ENCODE results near the gene KIRREL1. TPM values are rescaled to one million over a fixed set of nuclear protein-coding genes. Genes with fewer than 3 reads are reported as not detected.
A peak's percentile ranks its signal among the peaks of the same experiment; 100 is the strongest.

The KIRREL1 gene
- total RNA-seq, 4 donors from 2014 or later = 34.1 to 102 (median 57.4) TPM

GRCh38 chr1:158011714-158012113 is 18.3 kb downstream of the KIRREL1 start:
- peak in 1 of 2 donors; percentile 52 for DNase-seq
- peaks cover 24 to 27% of the 10 kb centered on the region in 2 donors for H3K4me1 ChIP-seq
- intact Hi-C loops (cut with DNase I; ENCODE audit: low total_unique reads) = no loop called here

GRCh38 chr1:158013840-158014730 is 20.6 kb downstream of the KIRREL1 start:
- peak overlapping the region; percentile 93 to 99 for H3K27ac ChIP-seq
- H3K36me3 ChIP-seq = no peaks in the 10 kb centered on the region
- no peak for DNase-seq
- peaks cover 9 to 16% of the 10 kb centered on the region in 2 donors for H3K4me1 ChIP-seq
- intact Hi-C loops (cut with DNase I; ENCODE audit: low total_unique reads) = no loop called here
- H3K4me3 ChIP-seq = no peak overlapping the region
- no peaks in the 10 kb centered on the region for H3K9me3 ChIP-seq
- no peak for TF ChIP-seq CTCF (IDR thresholded peaks at IDR 0.05)
- TF ChIP-seq POLR2A (IDR thresholded peaks at IDR 0.05) = no peak
- no peaks in the 10 kb centered on the region for H3K27me3 ChIP-seq

More at GRCh38 chr1:158011714-158012113, 18.3 kb downstream of the KIRREL1 start:
- Histone ChIP-seq H3K4me3 (no peak overlapping the region), H3K36me3 (no peaks in the 10 kb centered on the region), H3K27ac (peak overlapping the region; percentile 93 to 99), H3K9me3 (no peaks in the 10 kb centered on the region), H3K27me3 (no peaks in the 10 kb centered on the region)
- TF ChIP-seq CTCF (IDR thresholded peaks at IDR 0.05) (no peak), POLR2A (IDR thresholded peaks at IDR 0.05) (no peak)

GRCh38 chr1:158014731-158015320 is 21.4 kb downstream of the KIRREL1 start:
- Histone ChIP-seq H3K4me3 (no peak overlapping the region), H3K27me3 (no peaks in the 10 kb centered on the region), H3K9me3 (no peaks in the 10 kb centered on the region), H3K27ac (peak overlapping the region; percentile 93 to 99), H3K4me1 (peaks cover 6 to 17% of the 10 kb centered on the region in 2 donors), H3K36me3 (no peaks in the 10 kb centered on the region)
- intact Hi-C loops (cut with DNase I; ENCODE audit: low total_unique reads) = no loop called here
- no peak for TF ChIP-seq CTCF (IDR thresholded peaks at IDR 0.05)
- no peak for TF ChIP-seq POLR2A (IDR thresholded peaks at IDR 0.05)
- DNase-seq = no peak

GRCh38 chr1:158016651-158017335 is 23.3 kb downstream of the KIRREL1 start:
- no peaks in the 10 kb centered on the region for H3K9me3 ChIP-seq
- peak overlapping the region; percentile 93 to 99 for H3K27ac ChIP-seq
- peaks cover 8 to 18% of the 10 kb centered on the region in 2 donors for H3K4me1 ChIP-seq
- no peak for TF ChIP-seq POLR2A (IDR thresholded peaks at IDR 0.05)
- no peak for TF ChIP-seq CTCF (IDR thresholded peaks at IDR 0.05)
- H3K27me3 ChIP-seq = no peaks in the 10 kb centered on the region
- no peaks in the 10 kb centered on the region for H3K36me3 ChIP-seq
- no peak for DNase-seq
- intact Hi-C loops (cut with DNase I; ENCODE audit: low total_unique reads) = no loop called here
- H3K4me3 ChIP-seq = no peak overlapping the region
